ENCODE measurements around the gene CC2D2A.
"Not testable (repeated sequence)": the region's sequence is repeated elsewhere in the genome, so short reads cannot be mapped to it uniquely, and the experiment has no call there.

Gene CC2D2A

DNA sequence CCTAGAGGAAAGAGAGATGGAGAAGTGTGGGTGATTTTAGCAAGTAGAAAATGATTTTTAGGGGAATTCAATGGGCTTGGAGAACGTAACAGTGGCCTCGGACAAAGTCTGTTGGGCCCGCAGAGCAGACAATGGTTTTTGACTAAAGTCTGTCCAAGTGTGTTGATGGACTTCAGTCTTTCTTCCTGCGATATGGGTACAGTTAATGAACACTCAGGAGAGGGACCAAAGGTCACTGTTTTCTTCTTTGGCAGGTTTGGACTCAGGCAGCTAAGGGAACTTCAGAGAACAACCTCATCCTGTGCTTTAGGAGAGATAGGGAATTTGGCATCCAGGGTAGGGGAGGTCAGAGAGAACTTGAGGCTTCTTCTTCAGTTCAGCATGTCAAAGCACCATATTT, 38.0 kb downstream of the CC2D2A start:
- no peak overlapping the region for H3K4me3 ChIP-seq (ENCODE audit: low read depth, low read length)
- no peak for TF ChIP-seq CTCF (IDR thresholded peaks at IDR 0.05; ENCODE audit: borderline replicate concordance, insufficient read depth, low read depth, low read length)

GRCh38 chr4:15510961-15511360, 41.3 kb downstream of the CC2D2A start:
- no peak for TF ChIP-seq CTCF (IDR thresholded peaks at IDR 0.05; ENCODE audit: borderline replicate concordance, insufficient read depth, low read depth, low read length)

DNA sequence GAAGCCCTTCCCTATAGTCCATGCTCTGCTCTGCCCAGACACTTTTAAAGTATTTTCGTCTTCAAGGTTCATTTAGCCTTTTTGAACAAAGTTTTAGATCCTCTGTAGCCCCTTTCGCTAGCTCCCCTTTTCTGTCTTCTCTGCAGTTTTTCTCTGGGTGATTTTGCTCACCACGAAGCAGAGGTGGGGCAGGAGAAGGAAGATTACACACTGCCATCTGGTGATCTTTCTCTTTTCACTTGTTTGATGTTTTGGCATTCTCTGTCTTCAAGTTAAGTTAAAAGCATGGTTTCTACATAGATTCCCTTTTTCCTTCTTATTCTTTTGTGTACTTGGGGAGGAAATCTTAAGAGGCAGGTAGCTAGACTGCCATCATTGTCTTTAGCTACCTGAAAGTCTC, 43.9 kb downstream of the CC2D2A start:
- H3K4me3 ChIP-seq (ENCODE audit: low read depth, low read length), result no peak overlapping the region
- no peak for TF ChIP-seq CTCF (IDR thresholded peaks at IDR 0.05; ENCODE audit: borderline replicate concordance, insufficient read depth, low read depth, low read length)

More at GRCh38 chr4:15510961-15511360, 41.3 kb downstream of the CC2D2A start:
- no peak overlapping the region for H3K4me3 ChIP-seq (ENCODE audit: low read depth, low read length)

GRCh38 chr4:15515106-15515505, 45.4 kb downstream of the CC2D2A start:
- H3K4me3 ChIP-seq (ENCODE audit: low read depth, low read length), result no peak overlapping the region
- no peak for TF ChIP-seq CTCF (IDR thresholded peaks at IDR 0.05; ENCODE audit: borderline replicate concordance, insufficient read depth, low read depth, low read length)

GRCh38 chr4:15516494-15516893, 46.8 kb downstream of the CC2D2A start:
- TF ChIP-seq CTCF (IDR thresholded peaks at IDR 0.05; ENCODE audit: borderline replicate concordance, insufficient read depth, low read depth, low read length), result no peak
- no peak overlapping the region for H3K4me3 ChIP-seq (ENCODE audit: low read depth, low read length)

GRCh38 chr4:15517681-15518080, 48.0 kb downstream of the CC2D2A start:
- H3K4me3 ChIP-seq (ENCODE audit: low read depth, low read length), result not testable (repeated sequence)

GRCh38 chr4:15521442-15522039, 51.9 kb downstream of the CC2D2A start:
- TF ChIP-seq CTCF (IDR thresholded peaks at IDR 0.05; ENCODE audit: borderline replicate concordance, insufficient read depth, low read depth, low read length), result no peak
- no peak overlapping the region for H3K4me3 ChIP-seq (ENCODE audit: low read depth, low read length)

DNA sequence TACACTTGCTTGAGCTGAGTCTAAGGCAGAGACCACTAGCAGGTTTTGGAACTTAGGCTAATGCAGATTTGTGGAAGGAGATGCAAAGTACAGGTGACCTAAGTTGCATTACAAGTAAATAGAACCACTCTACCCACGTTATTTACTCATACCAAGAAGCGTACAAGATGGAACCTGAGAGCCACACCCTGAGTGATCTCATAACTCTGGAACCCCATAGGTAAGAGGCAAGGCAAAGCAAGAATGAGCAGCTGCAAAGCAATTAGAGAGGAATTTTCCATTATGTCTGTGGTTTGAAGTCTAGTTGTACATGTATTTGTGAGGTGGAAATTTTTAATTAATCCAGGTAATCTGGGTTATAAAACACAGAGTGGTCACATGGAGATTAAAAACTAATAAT, 55.4 kb downstream of the CC2D2A start:
- no peak for TF ChIP-seq CTCF (IDR thresholded peaks at IDR 0.05; ENCODE audit: borderline replicate concordance, insufficient read depth, low read depth, low read length)
- H3K4me3 ChIP-seq (ENCODE audit: low read depth, low read length), result no peak overlapping the region
